ENCODE results near the gene CENPB.
"Not testable (repeated sequence)": the region's sequence is repeated elsewhere in the genome, so short reads cannot be mapped to it uniquely, and the experiment has no call there.

Gene CENPB

GRCh38 chr20:3797226-3797545 is 10.6 kb upstream of the CENPB start:
- no peak for DNase-seq (ENCODE audit: extremely low read depth, insufficient read length)
- no peaks in the 10 kb centered on the region for H3K27me3 ChIP-seq (replicated peaks; ENCODE audit: control insufficient read depth, insufficient read depth, low read length)
- H3K4me3 ChIP-seq (replicated peaks; ENCODE audit: low read depth, low read length), result peak overlapping the region; percentile 82
- no peak for TF ChIP-seq CTCF (IDR thresholded peaks at IDR 0.05; ENCODE audit: insufficient read depth, low read length, poor library complexity, severe bottlenecking)
- H3K36me3 ChIP-seq (ENCODE audit: control insufficient read depth, insufficient read depth, low read length), result peaks cover 3% of the 10 kb centered on the region

GRCh38 chr20:3796477-3797225 is 10.1 kb upstream of the CENPB start:
- TF ChIP-seq CTCF (IDR thresholded peaks at IDR 0.05; ENCODE audit: insufficient read depth, low read length, poor library complexity, severe bottlenecking), result no peak
- H3K4me3 ChIP-seq (replicated peaks; ENCODE audit: low read depth, low read length), result peak overlapping the region; percentile 82
- no peaks in the 10 kb centered on the region for H3K27me3 ChIP-seq (replicated peaks; ENCODE audit: control insufficient read depth, insufficient read depth, low read length)
- no peak for DNase-seq (ENCODE audit: extremely low read depth, insufficient read length)
- no peaks in the 10 kb centered on the region; the same call in none of the 2 replicates for H3K36me3 ChIP-seq (ENCODE audit: control insufficient read depth, insufficient read depth, low read length)

GRCh38 chr20:3795511-3796468 is 9.2 kb upstream of the CENPB start, which contains the start of gene CDC25B:
Gene CDC25B, plus strand, starts transcription at chr20:3796310. Its CDS starts 222 bp downstream, at chr20:3796532.
- Histone ChIP-seq H3K4me3 (replicated peaks; ENCODE audit: low read depth, low read length) (peak within 1 kb of the TSS; percentile 82), H3K27me3 (replicated peaks; ENCODE audit: control insufficient read depth, insufficient read depth, low read length) (no peaks in the 10 kb centered on the region), H3K36me3 (ENCODE audit: control insufficient read depth, insufficient read depth, low read length) (no peaks in the 10 kb centered on the region; the same call in 1 of the 2 replicates)
- DNase-seq (ENCODE audit: extremely low read depth, insufficient read length), result peak; percentile 92
- TF ChIP-seq CTCF (IDR thresholded peaks at IDR 0.05; ENCODE audit: insufficient read depth, low read length, poor library complexity, severe bottlenecking), result peak; percentile 24

GRCh38 chr20:3794701-3795420 is 8.3 kb upstream of the CENPB start:
- no peaks in the 10 kb centered on the region for H3K27me3 ChIP-seq (replicated peaks; ENCODE audit: control insufficient read depth, insufficient read depth, low read length)
- no peak for DNase-seq (ENCODE audit: extremely low read depth, insufficient read length)
- no peaks in the 10 kb centered on the region; the same call in 1 of the 2 replicates for H3K36me3 ChIP-seq (ENCODE audit: control insufficient read depth, insufficient read depth, low read length)
- TF ChIP-seq CTCF (IDR thresholded peaks at IDR 0.05; ENCODE audit: insufficient read depth, low read length, poor library complexity, severe bottlenecking), result no peak
- H3K4me3 ChIP-seq (replicated peaks; ENCODE audit: low read depth, low read length), result peak overlapping the region; percentile 82

- not testable (repeated sequence) for H3K27me3 ChIP-seq (replicated peaks; ENCODE audit: control insufficient read depth, insufficient read depth, low read length); H3K36me3 ChIP-seq (ENCODE audit: control insufficient read depth, insufficient read depth, low read length); H3K4me3 ChIP-seq (replicated peaks; ENCODE audit: low read depth, low read length); DNase-seq (ENCODE audit: extremely low read depth, insufficient read length)
These were observed 7.6 kb upstream of the CENPB start for GRCh38 chr20:3794168-3794567.

GRCh38 chr20:3789201-3789600 is 2.7 kb upstream of the CENPB start:
- not testable (repeated sequence) for H3K4me3 ChIP-seq (replicated peaks; ENCODE audit: low read depth, low read length); DNase-seq (ENCODE audit: extremely low read depth, insufficient read length); H3K27me3 ChIP-seq (replicated peaks; ENCODE audit: control insufficient read depth, insufficient read depth, low read length); H3K36me3 ChIP-seq (ENCODE audit: control insufficient read depth, insufficient read depth, low read length)

Data from GM06990 (cell line).